IMR-90 (cell line): Measurements from ENCODE around the gene SV2A. TPM values are rescaled to one million over a fixed set of nuclear protein-coding genes. Genes with fewer than 3 reads are reported as not detected.

Source experiments
- ATAC-seq: fragments of 200-7000 bp; cut with Tn5 transposase; 2 replicates; pipeline ENCODE4 v1.9.1; 2020; ENCODE audit warnings: low read depth, mild to moderate bottlenecking, moderate library complexity
- BruUV-seq: library from RNA; stranded (reverse); fragments of 400-500 nt; replicated peaks from 2 replicates; lab custom pipeline; 2021; lab: Mats Ljungman, UMichigan
- CTCF ChIA-PET: fragments of 300-600 bp; formaldehyde crosslinking; extraction: SDS; loops from one replicate; lab custom pipeline; 2021; ENCODE audit warnings: antibody characterized with exemption; lab: Yijun Ruan, JAX
- POLR2A ChIA-PET: fragments of 300-600 bp; sonication (Branson Sonifier 250); formaldehyde crosslinking; loops from one replicate; lab custom pipeline; 2022; ENCODE audit warnings: antibody characterized with exemption; ENCODE audit not compliant: unreplicated experiment; lab: Charles Lee
- DNase-seq: peaks from one replicate; pipeline ENCODE4 v3.0.0; 2013
- H2AFZ ChIP-seq: replicated peaks from 2 replicates; pipeline ENCODE3; 2013; ENCODE audit warnings: low read length, mild to moderate bottlenecking; ENCODE audit not compliant: poor library complexity
- H2AK5ac ChIP-seq: 2 replicates; pipeline ENCODE4 v1.6.1; 2013; ENCODE audit warnings: low read depth, low read length, inconsistent platforms
- H2AK9ac ChIP-seq: replicated peaks from 2 replicates; pipeline ENCODE3; 2013; ENCODE audit warnings: mild to moderate bottlenecking, low read depth, low read length, moderate library complexity; ENCODE audit not compliant: poor library complexity
- H2BK120ac ChIP-seq: 2 replicates; pipeline ENCODE4 v1.6.1; 2013; ENCODE audit warnings: low read depth, low read length, inconsistent platforms
- H2BK15ac ChIP-seq: 3 replicates; pipeline ENCODE4 v1.6.1; 2013; ENCODE audit warnings: low read depth, low read length, inconsistent platforms
- H2BK20ac ChIP-seq: 2 replicates; pipeline ENCODE4 v1.6.1; 2013; ENCODE audit warnings: low read depth, mild to moderate bottlenecking, inconsistent platforms, low read length, moderate library complexity
- H2BK5ac ChIP-seq: 2 replicates; pipeline ENCODE4 v1.6.1; 2013; ENCODE audit warnings: mild to moderate bottlenecking, low read depth, low read length, inconsistent platforms; ENCODE audit not compliant: poor library complexity, severe bottlenecking
- H3K14ac ChIP-seq: replicated peaks from 2 replicates; pipeline ENCODE4 v1.6.1; 2013; ENCODE audit warnings: low read depth, low read length, inconsistent platforms
- H3K18ac ChIP-seq: 2 replicates; pipeline ENCODE4 v1.6.1; 2013; ENCODE audit warnings: low read depth, low read length, control low read depth
- H3K23ac ChIP-seq: 2 replicates; pipeline ENCODE4 v1.6.1; 2013; ENCODE audit warnings: low read depth, low read length, inconsistent platforms
- H3K27ac ChIP-seq: 2 replicates; pipeline ENCODE4 v1.5.1; 2013; ENCODE audit warnings: mild to moderate bottlenecking, control low read depth, low read length; ENCODE audit not compliant: insufficient read depth
- H3K27me3 ChIP-seq: 2 replicates; pipeline ENCODE4 v1.6.1; 2013; ENCODE audit warnings: low read length; ENCODE audit not compliant: control insufficient read depth, insufficient read depth
- H3K36me3 ChIP-seq: 2 replicates; pipeline ENCODE4 v1.6.1; 2013; ENCODE audit warnings: low read length, mixed read lengths; ENCODE audit not compliant: control insufficient read depth, insufficient read depth
- H3K4ac ChIP-seq: 2 replicates; pipeline ENCODE4 v1.6.1; 2013; ENCODE audit warnings: low read depth, low read length, inconsistent platforms
- H3K4me1 ChIP-seq: 2 replicates; pipeline ENCODE4 v1.6.1; 2013; ENCODE audit warnings: low read length, mixed read lengths; ENCODE audit not compliant: control insufficient read depth, insufficient read depth
- H3K4me2 ChIP-seq: 2 replicates; pipeline ENCODE4 v1.6.1; 2013; ENCODE audit warnings: low read depth, mild to moderate bottlenecking, control low read depth, low read length, moderate library complexity
- H3K4me3 ChIP-seq: 2 replicates; pipeline ENCODE4 v1.5.1; 2013; ENCODE audit warnings: low read depth, mild to moderate bottlenecking, control low read depth, low read length, moderate library complexity; ENCODE audit not compliant: insufficient read depth
- H3K56ac ChIP-seq: 2 replicates; pipeline ENCODE4 v1.6.1; 2013; ENCODE audit warnings: low read length, inconsistent platforms; ENCODE audit not compliant: insufficient read depth; ENCODE audit errors: extremely low read depth
- H3K79me1 ChIP-seq, 2 experiments: 2 replicates each; pipeline ENCODE4 v1.6.1; 2013; ENCODE audit warnings: low read length in 2 of 2, inconsistent platforms in 1 of 2, low read depth in 1 of 2
- H3K9ac ChIP-seq: 2 replicates; pipeline ENCODE4 v1.6.1; 2013; ENCODE audit warnings: low read depth, low read length, control low read depth
- H3K9me1 ChIP-seq: 2 replicates; pipeline ENCODE4 v1.6.1; 2013; ENCODE audit warnings: low read length, inconsistent platforms; ENCODE audit not compliant: insufficient read depth
- H3K9me3 ChIP-seq: 2 replicates; pipeline ENCODE4 v1.6.1; 2013; ENCODE audit warnings: low read length; ENCODE audit not compliant: control insufficient read depth, insufficient read depth
- H4K20me1 ChIP-seq: 2 replicates; pipeline ENCODE4 v1.6.1; 2013; ENCODE audit warnings: low read length, inconsistent platforms; ENCODE audit not compliant: insufficient read depth
- H4K5ac ChIP-seq: 2 replicates; pipeline ENCODE4 v1.6.1; 2013; ENCODE audit warnings: mild to moderate bottlenecking, low read depth, low read length, control low read depth
- H4K8ac ChIP-seq, 2 experiments: 2 replicates each; pipeline ENCODE4 v1.6.1; 2013; ENCODE audit warnings: low read depth in 2 of 2, low read length in 2 of 2, control low read depth in 1 of 2, inconsistent platforms in 1 of 2
- H4K91ac ChIP-seq: 2 replicates; pipeline ENCODE4 v1.6.1; 2013; ENCODE audit warnings: low read depth, low read length, inconsistent platforms; ENCODE audit not compliant: insufficient read depth
- CTCF ChIP-seq: conservative IDR thresholded peaks from 2 replicates; pipeline ENCODE4 v1.5.1; 2012; ENCODE audit warnings: mild to moderate bottlenecking, low read depth, low read length, improper control_type of control experiment
- MAFK ChIP-seq: IDR thresholded peaks from 2 replicates; pipeline ENCODE4 v1.6.1; 2012; ENCODE audit warnings: low read depth, low read length, improper control_type of control experiment
- USF2 ChIP-seq: fragments of 150-350 bp; IDR thresholded peaks from 2 replicates; pipeline ENCODE4 v1.6.1; 2017; ENCODE audit warnings: mild to moderate bottlenecking, antibody characterized with exemption, low read length, low read depth
- WGBS, 2 experiments: methylation state at CpG; one replicate each; pipeline versions ENCODE4 v1.1.5 to v1.1.7; 2013; ENCODE audit warnings: missing lambda C conversion rate in 2 of 2; ENCODE audit not compliant: insufficient read length in 1 of 2; ENCODE audit errors: extremely low coverage in 2 of 2; 5-methylcytosine and 5-hydroxymethylcytosine counted together
- dilution Hi-C: fragments of 300-500 bp; cut with HindIII; formaldehyde crosslinking; loops from one replicate; pipeline ENCODE4 v1.14.3; 2018; ENCODE audit warnings: low sequenced_read_pairs; ENCODE audit not compliant: unreplicated experiment
- in situ Hi-C: fragments of 300-500 bp; cut with MboI; formaldehyde crosslinking; loops from 3 replicates; pipeline ENCODE4 v1.14.3; 2019; ENCODE audit warnings: low sequenced_read_pairs, inconsistent platforms, mixed read lengths
- intact Hi-C: fragments of 100-400 bp; cut with micrococcal nuclease; formaldehyde crosslinking; loops from 2 replicates; pipeline ENCODE4 v1.10.0; 2022
- polyA plus RNA-seq, 3 experiments: library from polyadenylated mRNA; depleted of rRNA; stranded (reverse); fragments of >200 nt; gene quantifications; 2 replicates each; pipeline ENCODE4 v1.2.3, GENCODE V29; 2012; ENCODE audit warnings: low replicate concordance in 1 of 3
- total RNA-seq: library from RNA; depleted of rRNA; stranded (reverse); fragments of >200 nt; gene quantifications from 2 replicates; pipeline ENCODE4 v1.2.3, GENCODE V29; 2012

Gene SV2A
- total and polyA plus RNA-seq, 2 of the 4 experiments (the other 2 are of a cell fraction): 15.4 to 19.6 TPM

GRCh38 chr1:149936992-149937705, 19.5 kb upstream of the SV2A start:
- H3K9me1 ChIP-seq: peaks cover 29% of the 10 kb centered on the region
- POLR2A ChIA-PET: interaction anchor here (0.8 kb wide), 1 partner anchor 9 kb away, joined by 3 read pairs; no protein-coding TSS in a partner anchor
- H2BK20ac ChIP-seq: peak overlapping the region; percentile 84
- H2BK5ac ChIP-seq: peak overlapping the region; percentile 26
- no peaks in the 10 kb centered on the region for H3K9me3 ChIP-seq
- TF ChIP-seq USF2 (no peak), CTCF (peak; percentile 24; the same call in 1 of the 2 replicates), MAFK (no peak)
- peak overlapping the region; percentile 15 for H3K9ac ChIP-seq
- H4K20me1 ChIP-seq: no peaks in the 10 kb centered on the region
- peaks cover 3 to 58% of the 10 kb centered on the region in 2 experiments for H3K79me1 ChIP-seq
- H3K4me3 ChIP-seq: peak overlapping the region; percentile 84
- H2BK120ac ChIP-seq: peak overlapping the region; percentile 79; the same call in 1 of the 2 replicates
- ATAC-seq: peak; percentile 22
- H2AFZ ChIP-seq: peak overlapping the region; percentile 96
- H3K56ac ChIP-seq: peak overlapping the region; percentile 36; the same call in 1 of the 2 replicates
- peak overlapping the region; percentile 89 for H3K4ac ChIP-seq
- peak overlapping the region; percentile 89; the same call in 1 of the 2 replicates for H3K23ac ChIP-seq
- peak overlapping the region; percentile 17; the same call in 1 of the 3 replicates for H2BK15ac ChIP-seq
- H3K27me3 ChIP-seq: no peaks in the 10 kb centered on the region
- WGBS, 2 experiments: 13% methylated on average over 3 of the region's 8 CpGs; no CpG with 5 or more reads in 1 of the 2 experiments
- peak overlapping the region; percentile 99 for H2AK9ac ChIP-seq
- H4K91ac ChIP-seq: peak overlapping the region; percentile 67; the same call in 1 of the 2 replicates
- peaks cover 9% of the 10 kb centered on the region; the same call in 1 of the 2 replicates for H3K36me3 ChIP-seq
- peak overlapping the region; percentile 15 to 97 for H4K8ac ChIP-seq
- BruUV-seq: no TSS peak
- intact Hi-C loops (loop anchor here (5.0 kb wide), 1 partner anchor 45 kb away; no protein-coding TSS in a partner anchor), dilution Hi-C loops (no loop called here), in situ Hi-C loops (loop anchor here (5.0 kb wide), 1 partner anchor 35 kb away; no protein-coding TSS in a partner anchor)
- DNase-seq: peak; percentile 58
- H3K14ac ChIP-seq: peak overlapping the region; percentile 81
- H3K27ac ChIP-seq: peak overlapping the region; percentile 33; the same call in 1 of the 2 replicates
- peak overlapping the region; percentile 42; the same call in 1 of the 2 replicates for H3K18ac ChIP-seq
- peak overlapping the region; percentile 67 for H4K5ac ChIP-seq
- peak overlapping the region; percentile 68; the same call in 1 of the 2 replicates for H2AK5ac ChIP-seq
- CTCF ChIA-PET: interaction anchor here (0.6 kb wide), 1 partner anchor 58 kb away, joined by 3 read pairs; no protein-coding TSS in a partner anchor
- H3K4me2 ChIP-seq: peak overlapping the region; percentile 90
- H3K4me1 ChIP-seq: peaks cover 11% of the 10 kb centered on the region
